ENCODE data around the gene DMAC2L. TPM values are rescaled to one million over a fixed set of nuclear protein-coding genes. Genes with fewer than 3 reads are reported as not detected.

Gene DMAC2L
- total RNA-seq, 3 donors from 2014 or later, result 10.8 to 20.0 (median 17.1) TPM

DNA sequence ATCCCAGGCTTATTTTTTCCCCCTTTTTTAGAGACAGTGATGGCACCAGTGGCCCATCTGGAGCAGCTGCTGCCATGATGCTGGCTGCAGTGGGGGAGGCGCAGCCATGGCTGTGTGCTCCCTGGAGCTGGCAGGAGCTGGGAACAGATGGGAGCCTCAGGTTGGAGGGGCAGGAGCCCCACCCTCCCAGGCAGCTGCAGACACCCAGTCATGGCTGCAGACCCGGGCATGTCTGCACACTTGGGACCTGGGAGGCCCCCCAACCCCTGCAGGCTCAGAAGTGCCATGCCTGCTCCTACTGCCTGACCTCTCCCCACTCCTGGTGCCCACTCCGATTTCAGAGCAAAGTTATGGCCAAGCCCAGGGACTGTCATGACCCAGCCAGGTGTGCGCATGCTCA, 59.4 kb downstream of the DMAC2L start:
- no peaks in the 10 kb centered on the region for H3K27me3 Mint-ChIP-seq (ENCODE audit: low read depth)
- no peaks in the 10 kb centered on the region for H3K36me3 Mint-ChIP-seq (ENCODE audit: insufficient read depth)
- ATAC-seq, result no peak
- H3K4me1 Mint-ChIP-seq (ENCODE audit: low read depth), result peaks cover 3% of the 10 kb centered on the region
- no peak for DNase-seq
- H3K9me3 Mint-ChIP-seq, result no peaks in the 10 kb centered on the region
- no peak overlapping the region for H3K4me3 Mint-ChIP-seq

DNA sequence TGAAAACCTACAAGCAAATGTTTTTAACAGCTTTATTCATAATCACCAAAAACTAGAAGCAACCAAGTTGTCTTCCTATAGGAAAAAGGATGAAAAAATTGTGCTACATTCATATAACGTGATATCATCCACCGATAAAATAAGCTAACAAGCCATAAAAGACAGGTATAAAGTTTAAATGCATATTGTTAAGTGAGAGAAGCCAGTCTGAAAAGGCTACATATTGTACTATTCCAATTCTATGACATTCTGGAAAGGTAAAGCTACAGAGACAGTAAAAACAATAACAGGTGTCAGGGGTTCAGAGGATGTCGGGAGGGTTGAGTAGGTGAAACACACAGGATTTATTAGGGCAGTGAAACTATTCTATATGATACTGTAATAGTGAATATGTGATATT, 61.8 kb downstream of the DMAC2L start:
- ATAC-seq (no peak), DNase-seq (no peak)
- no peak overlapping the region for H3K4me3 Mint-ChIP-seq
- no peaks in the 10 kb centered on the region for H3K27me3 Mint-ChIP-seq (ENCODE audit: low read depth)
- no peaks in the 10 kb centered on the region for H3K9me3 Mint-ChIP-seq
- no peaks in the 10 kb centered on the region for H3K36me3 Mint-ChIP-seq (ENCODE audit: insufficient read depth)
- H3K4me1 Mint-ChIP-seq (ENCODE audit: low read depth), result no peaks in the 10 kb centered on the region

DNA sequence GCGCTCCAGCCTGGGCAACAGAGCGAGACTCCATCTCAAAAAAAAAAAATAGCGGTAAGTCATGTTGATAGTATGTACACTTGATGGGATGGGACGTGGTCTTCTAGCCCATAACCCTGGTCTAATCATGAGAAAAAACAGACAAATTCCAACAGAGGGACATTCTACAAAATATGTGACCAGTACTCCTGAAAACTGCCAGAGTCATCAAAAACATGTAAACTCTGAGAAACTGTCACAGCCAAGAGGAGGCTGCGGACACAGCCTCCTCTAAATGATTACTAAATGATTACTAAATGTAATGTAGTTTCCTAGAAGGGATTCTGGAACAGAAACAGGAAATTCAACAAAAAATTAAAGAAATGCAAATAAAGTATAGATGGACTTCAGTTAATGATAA, 63.6 kb downstream of the DMAC2L start:
- no peaks in the 10 kb centered on the region for H3K9me3 Mint-ChIP-seq
- no peaks in the 10 kb centered on the region for H3K27me3 Mint-ChIP-seq (ENCODE audit: low read depth)
- H3K36me3 Mint-ChIP-seq (ENCODE audit: insufficient read depth), result no peaks in the 10 kb centered on the region
- ATAC-seq, result no peak
- H3K4me1 Mint-ChIP-seq (ENCODE audit: low read depth), result no peaks in the 10 kb centered on the region
- no peak overlapping the region for H3K4me3 Mint-ChIP-seq
- DNase-seq, result no peak

Other genes starting within 250 kb of the DMAC2L start
- gene VCPKMT, start 195.8 kb upstream of the DMAC2L start, total RNA-seq, result 10 to 100 TPM; 16.0 to 21.8 (median 19.4) TPM
- 10 to 100 TPM in 1 of 3 donors, 1 to 10 TPM in 2; 6.6 to 11.2 (median 8.3) TPM for gene SOS2, start 80.7 kb upstream of the DMAC2L start, total RNA-seq
- 10 to 100 TPM in 2 of 3 donors, 1 to 10 TPM in 1; 9.5 to 13.3 (median 12.7) TPM for gene L2HGDH, start 95 bp upstream of the DMAC2L start, total RNA-seq
- gene CDKL1, start 84.6 kb downstream of the DMAC2L start, total RNA-seq, result 1 to 10 TPM; 4.7 to 7.4 (median 7.2) TPM
- 10 to 100 TPM; 47.3 to 55.1 (median 48.5) TPM for gene MAP4K5, start 220.2 kb downstream of the DMAC2L start, total RNA-seq
- gene ATL1, start 247.8 kb downstream of the DMAC2L start, total RNA-seq, result under 1 TPM; 0.37 to 0.79 (median 0.43) TPM